ENCODE data around the gene KLHL22.
A peak's percentile ranks its signal among the peaks of the same experiment; 100 is the strongest.
"Not testable (repeated sequence)": the region's sequence is repeated elsewhere in the genome, so short reads cannot be mapped to it uniquely, and the experiment has no call there.

KLHL22 gene

GRCh38 chr22:20494978-20495860 is at the start of gene KLHL22:
TSS of gene KLHL22 (minus strand) at chr22:20495795. CDS start at chr22:20489211, 6,584 bp downstream.
- no peak for DNase-seq

GRCh38 chr22:20545318-20545634 is 49.7 kb upstream of the KLHL22 start:
- not testable (repeated sequence) for DNase-seq

GRCh38 chr22:20542736-20543135 is 47.1 kb upstream of the KLHL22 start:
- no peak for DNase-seq

GRCh38 chr22:20542055-20542454 is 46.5 kb upstream of the KLHL22 start:
- no peak for DNase-seq

- DNase-seq: not testable (repeated sequence)
Observed at GRCh38 chr22:20538875-20539274, 43.3 kb upstream of the KLHL22 start.

GRCh38 chr22:20537983-20538382 is 42.4 kb upstream of the KLHL22 start:
- no peak for DNase-seq

- DNase-seq: no peak
Observed at GRCh38 chr22:20537325-20537756, 41.7 kb upstream of the KLHL22 start.

GRCh38 chr22:20536590-20537324 is 41.2 kb upstream of the KLHL22 start:
- DNase-seq: no peak

GRCh38 chr22:20533879-20534265 is 38.3 kb upstream of the KLHL22 start:
- no peak for DNase-seq

- no peak for DNase-seq
Observed at GRCh38 chr22:20533095-20533878, 37.7 kb upstream of the KLHL22 start.

- DNase-seq: no peak
Observed at GRCh38 chr22:20532256-20532993, 36.8 kb upstream of the KLHL22 start.

GRCh38 chr22:20531404-20532201 is 36.0 kb upstream of the KLHL22 start:
- DNase-seq: no peak

GRCh38 chr22:20531154-20531403 is 35.5 kb upstream of the KLHL22 start:
- no peak for DNase-seq

- DNase-seq: no peak
Observed at GRCh38 chr22:20530368-20531153, 35.0 kb upstream of the KLHL22 start.

- DNase-seq: no peak
Observed at GRCh38 chr22:20528405-20528978, 32.9 kb upstream of the KLHL22 start.

- DNase-seq: no peak
Observed at GRCh38 chr22:20526628-20527355, 31.2 kb upstream of the KLHL22 start.

GRCh38 chr22:20526305-20526627 is 30.7 kb upstream of the KLHL22 start:
- no peak for DNase-seq

GRCh38 chr22:20525048-20525447 is 29.5 kb upstream of the KLHL22 start:
- DNase-seq: no peak

GRCh38 chr22:20524004-20524481 is 28.4 kb upstream of the KLHL22 start:
- peak; percentile 38 for DNase-seq
